IMR-90 (cell line): Measurements from ENCODE around the gene CCDC30. TPM values are rescaled to one million over a fixed set of nuclear protein-coding genes. Genes with fewer than 3 reads are reported as not detected.

Source experiments
- ATAC-seq: fragments of 200-7000 bp; cut with Tn5 transposase; 2 replicates; pipeline ENCODE4 v1.9.1; 2020; ENCODE audit warnings: low read depth, mild to moderate bottlenecking, moderate library complexity
- BruUV-seq: library from RNA; stranded (reverse); fragments of 400-500 nt; replicated peaks from 2 replicates; lab custom pipeline; 2021; lab: Mats Ljungman, UMichigan
- CTCF ChIA-PET: fragments of 300-600 bp; formaldehyde crosslinking; extraction: SDS; loops from one replicate; lab custom pipeline; 2021; ENCODE audit warnings: antibody characterized with exemption; lab: Yijun Ruan, JAX
- POLR2A ChIA-PET: fragments of 300-600 bp; sonication (Branson Sonifier 250); formaldehyde crosslinking; loops from one replicate; lab custom pipeline; 2022; ENCODE audit warnings: antibody characterized with exemption; ENCODE audit not compliant: unreplicated experiment; lab: Charles Lee
- DNase-seq: peaks from one replicate; pipeline ENCODE4 v3.0.0; 2013
- H2AFZ ChIP-seq: replicated peaks from 2 replicates; pipeline ENCODE3; 2013; ENCODE audit warnings: low read length, mild to moderate bottlenecking; ENCODE audit not compliant: poor library complexity
- H2AK5ac ChIP-seq: 2 replicates; pipeline ENCODE4 v1.6.1; 2013; ENCODE audit warnings: low read depth, low read length, inconsistent platforms
- H2AK9ac ChIP-seq: replicated peaks from 2 replicates; pipeline ENCODE3; 2013; ENCODE audit warnings: mild to moderate bottlenecking, low read depth, low read length, moderate library complexity; ENCODE audit not compliant: poor library complexity
- H2BK120ac ChIP-seq: 2 replicates; pipeline ENCODE4 v1.6.1; 2013; ENCODE audit warnings: low read depth, low read length, inconsistent platforms
- H2BK15ac ChIP-seq: 3 replicates; pipeline ENCODE4 v1.6.1; 2013; ENCODE audit warnings: low read depth, low read length, inconsistent platforms
- H2BK20ac ChIP-seq: 2 replicates; pipeline ENCODE4 v1.6.1; 2013; ENCODE audit warnings: low read depth, mild to moderate bottlenecking, inconsistent platforms, low read length, moderate library complexity
- H2BK5ac ChIP-seq: 2 replicates; pipeline ENCODE4 v1.6.1; 2013; ENCODE audit warnings: mild to moderate bottlenecking, low read depth, low read length, inconsistent platforms; ENCODE audit not compliant: poor library complexity, severe bottlenecking
- H3K14ac ChIP-seq: replicated peaks from 2 replicates; pipeline ENCODE4 v1.6.1; 2013; ENCODE audit warnings: low read depth, low read length, inconsistent platforms
- H3K18ac ChIP-seq: 2 replicates; pipeline ENCODE4 v1.6.1; 2013; ENCODE audit warnings: low read depth, low read length, control low read depth
- H3K23ac ChIP-seq: 2 replicates; pipeline ENCODE4 v1.6.1; 2013; ENCODE audit warnings: low read depth, low read length, inconsistent platforms
- H3K27ac ChIP-seq: 2 replicates; pipeline ENCODE4 v1.5.1; 2013; ENCODE audit warnings: mild to moderate bottlenecking, control low read depth, low read length; ENCODE audit not compliant: insufficient read depth
- H3K27me3 ChIP-seq: 2 replicates; pipeline ENCODE4 v1.6.1; 2013; ENCODE audit warnings: low read length; ENCODE audit not compliant: control insufficient read depth, insufficient read depth
- H3K36me3 ChIP-seq: 2 replicates; pipeline ENCODE4 v1.6.1; 2013; ENCODE audit warnings: low read length, mixed read lengths; ENCODE audit not compliant: control insufficient read depth, insufficient read depth
- H3K4ac ChIP-seq: 2 replicates; pipeline ENCODE4 v1.6.1; 2013; ENCODE audit warnings: low read depth, low read length, inconsistent platforms
- H3K4me1 ChIP-seq: 2 replicates; pipeline ENCODE4 v1.6.1; 2013; ENCODE audit warnings: low read length, mixed read lengths; ENCODE audit not compliant: control insufficient read depth, insufficient read depth
- H3K4me2 ChIP-seq: 2 replicates; pipeline ENCODE4 v1.6.1; 2013; ENCODE audit warnings: low read depth, mild to moderate bottlenecking, control low read depth, low read length, moderate library complexity
- H3K4me3 ChIP-seq: 2 replicates; pipeline ENCODE4 v1.5.1; 2013; ENCODE audit warnings: low read depth, mild to moderate bottlenecking, control low read depth, low read length, moderate library complexity; ENCODE audit not compliant: insufficient read depth
- H3K56ac ChIP-seq: 2 replicates; pipeline ENCODE4 v1.6.1; 2013; ENCODE audit warnings: low read length, inconsistent platforms; ENCODE audit not compliant: insufficient read depth; ENCODE audit errors: extremely low read depth
- H3K79me1 ChIP-seq, 2 experiments: 2 replicates each; pipeline ENCODE4 v1.6.1; 2013; ENCODE audit warnings: low read length in 2 of 2, inconsistent platforms in 1 of 2, low read depth in 1 of 2
- H3K9ac ChIP-seq: 2 replicates; pipeline ENCODE4 v1.6.1; 2013; ENCODE audit warnings: low read depth, low read length, control low read depth
- H3K9me1 ChIP-seq: 2 replicates; pipeline ENCODE4 v1.6.1; 2013; ENCODE audit warnings: low read length, inconsistent platforms; ENCODE audit not compliant: insufficient read depth
- H3K9me3 ChIP-seq: 2 replicates; pipeline ENCODE4 v1.6.1; 2013; ENCODE audit warnings: low read length; ENCODE audit not compliant: control insufficient read depth, insufficient read depth
- H4K20me1 ChIP-seq: 2 replicates; pipeline ENCODE4 v1.6.1; 2013; ENCODE audit warnings: low read length, inconsistent platforms; ENCODE audit not compliant: insufficient read depth
- H4K5ac ChIP-seq: 2 replicates; pipeline ENCODE4 v1.6.1; 2013; ENCODE audit warnings: mild to moderate bottlenecking, low read depth, low read length, control low read depth
- H4K8ac ChIP-seq, 2 experiments: 2 replicates each; pipeline ENCODE4 v1.6.1; 2013; ENCODE audit warnings: low read depth in 2 of 2, low read length in 2 of 2, control low read depth in 1 of 2, inconsistent platforms in 1 of 2
- H4K91ac ChIP-seq: 2 replicates; pipeline ENCODE4 v1.6.1; 2013; ENCODE audit warnings: low read depth, low read length, inconsistent platforms; ENCODE audit not compliant: insufficient read depth
- BHLHE40 ChIP-seq: fragments of 150-350 bp; IDR thresholded peaks from 2 replicates; pipeline ENCODE4 v1.6.1; 2016; ENCODE audit warnings: mild to moderate bottlenecking, low read depth, low read length
- CEBPB ChIP-seq: IDR thresholded peaks from 2 replicates; pipeline ENCODE4 v1.6.1; 2012; ENCODE audit warnings: low read depth, low read length, improper control_type of control experiment
- CHD1 ChIP-seq: IDR thresholded peaks from 2 replicates; pipeline ENCODE4 v1.6.1; 2012; ENCODE audit warnings: low read depth, low read length, improper control_type of control experiment
- CTCF ChIP-seq: conservative IDR thresholded peaks from 2 replicates; pipeline ENCODE4 v1.5.1; 2012; ENCODE audit warnings: mild to moderate bottlenecking, low read depth, low read length, improper control_type of control experiment
- ELK1 ChIP-seq: fragments of 150-350 bp; IDR thresholded peaks from 2 replicates; pipeline ENCODE4 v1.6.1; 2016; ENCODE audit warnings: low read depth, mild to moderate bottlenecking, low read length, moderate library complexity, borderline replicate concordance
- FOS ChIP-seq: fragments of 150-350 bp; IDR thresholded peaks from 2 replicates; pipeline ENCODE4 v1.6.1; 2016; ENCODE audit warnings: low read depth, low read length
- MAFK ChIP-seq: IDR thresholded peaks from 2 replicates; pipeline ENCODE4 v1.6.1; 2012; ENCODE audit warnings: low read depth, low read length, improper control_type of control experiment
- MAZ ChIP-seq: IDR thresholded peaks from 2 replicates; pipeline ENCODE4 v1.6.1; 2012; ENCODE audit warnings: low read depth, mild to moderate bottlenecking, low read length, improper control_type of control experiment, moderate library complexity, borderline replicate concordance
- MXI1 ChIP-seq: IDR thresholded peaks from 2 replicates; pipeline ENCODE4 v1.6.1; 2012; ENCODE audit warnings: low read depth, mild to moderate bottlenecking, low read length, moderate library complexity, borderline replicate concordance
- NFE2L2 ChIP-seq: fragments of 150-350 bp; IDR thresholded peaks from 2 replicates; pipeline ENCODE4 v1.6.1; 2016; ENCODE audit warnings: low read depth, mild to moderate bottlenecking, low read length
- POLR2A ChIP-seq: IDR thresholded peaks from 2 replicates; pipeline ENCODE4 v1.6.1; 2012; ENCODE audit warnings: mild to moderate bottlenecking, low read depth, low read length
- RAD21 ChIP-seq: IDR thresholded peaks from 2 replicates; pipeline ENCODE4 v1.6.1; 2012; ENCODE audit warnings: low read length, improper control_type of control experiment
- RCOR1 ChIP-seq: IDR thresholded peaks from 2 replicates; pipeline ENCODE4 v1.6.1; 2012; ENCODE audit warnings: mild to moderate bottlenecking, low read length, improper control_type of control experiment; ENCODE audit not compliant: insufficient replicate concordance
- RFX5 ChIP-seq: IDR thresholded peaks from 2 replicates; pipeline ENCODE4 v1.8.0; 2012; ENCODE audit warnings: low read depth, mild to moderate bottlenecking, low read length, moderate library complexity
- SMC3 ChIP-seq: fragments of 150-350 bp; IDR thresholded peaks from 2 replicates; pipeline ENCODE4 v1.6.1; 2016; ENCODE audit warnings: low read depth, mild to moderate bottlenecking, antibody characterized with exemption, low read length, moderate library complexity
- WGBS, 2 experiments: methylation state at CpG; one replicate each; pipeline versions ENCODE4 v1.1.5 to v1.1.7; 2013; ENCODE audit warnings: missing lambda C conversion rate in 2 of 2; ENCODE audit not compliant: insufficient read length in 1 of 2; ENCODE audit errors: extremely low coverage in 2 of 2; 5-methylcytosine and 5-hydroxymethylcytosine counted together
- dilution Hi-C: fragments of 300-500 bp; cut with HindIII; formaldehyde crosslinking; loops from one replicate; pipeline ENCODE4 v1.14.3; 2018; ENCODE audit warnings: low sequenced_read_pairs; ENCODE audit not compliant: unreplicated experiment
- in situ Hi-C: fragments of 300-500 bp; cut with MboI; formaldehyde crosslinking; loops from 3 replicates; pipeline ENCODE4 v1.14.3; 2019; ENCODE audit warnings: low sequenced_read_pairs, inconsistent platforms, mixed read lengths
- intact Hi-C: fragments of 100-400 bp; cut with micrococcal nuclease; formaldehyde crosslinking; loops from 2 replicates; pipeline ENCODE4 v1.10.0; 2022
- polyA plus RNA-seq, 3 experiments: library from polyadenylated mRNA; depleted of rRNA; stranded (reverse); fragments of >200 nt; gene quantifications; 2 replicates each; pipeline ENCODE4 v1.2.3, GENCODE V29; 2012; ENCODE audit warnings: low replicate concordance in 1 of 3
- total RNA-seq: library from RNA; depleted of rRNA; stranded (reverse); fragments of >200 nt; gene quantifications from 2 replicates; pipeline ENCODE4 v1.2.3, GENCODE V29; 2012
- TF ChIP-seq, protein P1 (sequence below): fragments of 150-350 bp; IDR thresholded peaks from 2 replicates; pipeline ENCODE4 v1.6.1; 2017; ENCODE audit warnings: mild to moderate bottlenecking, antibody characterized with exemption, low read length, low read depth

CCDC30 gene
- total and polyA plus RNA-seq, 2 of the 4 experiments (the other 2 are of a cell fraction): 0.14 to 0.18 TPM

GRCh38 chr1:42429603-42430002 is 33.5 kb upstream of the CCDC30 start:
- no peak overlapping the region for H3K18ac ChIP-seq
- no peak overlapping the region for H2BK5ac ChIP-seq
- no peaks in the 10 kb centered on the region for H3K4me1 ChIP-seq
- H4K5ac ChIP-seq: no peak overlapping the region
- no peak for ATAC-seq
- no peak for TF ChIP-seq RAD21
- TF ChIP-seq SMC3: no peak
- TF ChIP-seq MAZ: no peak
- TF ChIP-seq FOS: no peak
- no peak for TF ChIP-seq BHLHE40
- TF ChIP-seq MXI1: no peak
- no peak for TF ChIP-seq CHD1
- TF ChIP-seq, protein P1, sequence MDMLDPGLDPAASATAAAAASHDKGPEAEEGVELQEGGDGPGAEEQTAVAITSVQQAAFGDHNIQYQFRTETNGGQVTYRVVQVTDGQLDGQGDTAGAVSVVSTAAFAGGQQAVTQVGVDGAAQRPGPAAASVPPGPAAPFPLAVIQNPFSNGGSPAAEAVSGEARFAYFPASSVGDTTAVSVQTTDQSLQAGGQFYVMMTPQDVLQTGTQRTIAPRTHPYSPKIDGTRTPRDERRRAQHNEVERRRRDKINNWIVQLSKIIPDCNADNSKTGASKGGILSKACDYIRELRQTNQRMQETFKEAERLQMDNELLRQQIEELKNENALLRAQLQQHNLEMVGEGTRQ: no peak
- TF ChIP-seq RFX5: no peak
- TF ChIP-seq POLR2A: no peak
- TF ChIP-seq MAFK: no peak
- TF ChIP-seq ELK1: no peak
- TF ChIP-seq CTCF: no peak
- TF ChIP-seq NFE2L2: no peak
- TF ChIP-seq RCOR1: no peak
- no peak for TF ChIP-seq CEBPB
- WGBS, 2 experiments: 50% methylated on average over 1 of the region's 1 CpG; no CpG with 5 or more reads in 1 of the 2 experiments
- H2BK120ac ChIP-seq: no peak overlapping the region
- CTCF ChIA-PET: interaction anchor here (0.5 to 0.6 kb wide), 2 partner anchors 35 to 111 kb away, joined by 3 read pairs; no protein-coding TSS in a partner anchor
- intact Hi-C loops (no loop called here), in situ Hi-C loops (no loop called here), dilution Hi-C loops (no loop called here)
- POLR2A ChIA-PET: no interaction called here
- H3K9me3 ChIP-seq: no peaks in the 10 kb centered on the region
- H3K23ac ChIP-seq: no peak overlapping the region
- no peak overlapping the region for H2AK5ac ChIP-seq
- H3K27ac ChIP-seq: no peak overlapping the region
- no peak overlapping the region for H3K14ac ChIP-seq
- H2AFZ ChIP-seq: no peak overlapping the region
- no TSS peak for BruUV-seq
- no peak overlapping the region for H2BK20ac ChIP-seq
- H3K4me2 ChIP-seq: no peak overlapping the region
- no peak overlapping the region for H3K56ac ChIP-seq
- no peaks in the 10 kb centered on the region for H3K9me1 ChIP-seq
- H3K36me3 ChIP-seq: no peaks in the 10 kb centered on the region
- no peak overlapping the region for H3K9ac ChIP-seq
- no peak overlapping the region for H4K8ac ChIP-seq
- H2BK15ac ChIP-seq: no peak overlapping the region
- no peak overlapping the region for H3K4ac ChIP-seq
- no peak for DNase-seq
- H3K79me1 ChIP-seq: no peaks in the 10 kb centered on the region
- no peak overlapping the region for H4K91ac ChIP-seq
- H2AK9ac ChIP-seq: no peak overlapping the region
- H3K27me3 ChIP-seq: peaks cover 5% of the 10 kb centered on the region; the same call in 1 of the 2 replicates
- no peaks in the 10 kb centered on the region for H4K20me1 ChIP-seq
- H3K4me3 ChIP-seq: no peak overlapping the region
